Liver (tissue), 9 donors: ENCODE data around the gene LIPG. TPM values are rescaled to one million over a fixed set of nuclear protein-coding genes. Genes with fewer than 3 reads are reported as not detected.

Experiments
- DNase-seq: peaks from one replicate; pipeline ENCODE4 v3.0.0-alpha.2; 2017; ENCODE audit warnings: low spot score
- H3K27ac ChIP-seq, 2 donors: one replicate each; pipeline ENCODE4 v1.7.0; 2013; ENCODE audit warnings: inconsistent platforms in 2 of 2, low read length in 2 of 2, control low read depth in 1 of 2, low read depth in 1 of 2, mild to moderate bottlenecking in 1 of 2
- H3K27me3 ChIP-seq, 4 donors: one replicate each; pipeline versions ENCODE4 v1.6.1 to v1.7.0; 2013; ENCODE audit warnings: low read length in 3 of 4, inconsistent platforms in 1 of 4, mild to moderate bottlenecking in 1 of 4, moderate library complexity in 1 of 4; ENCODE audit not compliant: control insufficient read depth in 4 of 4, insufficient read depth in 4 of 4
- H3K36me3 ChIP-seq, 4 donors: one replicate each; pipeline versions ENCODE4 v1.6.1 to v1.7.0; 2013; ENCODE audit warnings: low read length in 3 of 4, mild to moderate bottlenecking in 3 of 4, low read depth in 1 of 4, moderate library complexity in 1 of 4; ENCODE audit not compliant: control insufficient read depth in 4 of 4, insufficient read depth in 3 of 4
- H3K4me1 ChIP-seq, 4 donors: one replicate each; pipeline versions ENCODE4 v1.6.1 to v1.7.0; 2013; ENCODE audit warnings: low read length in 3 of 4, mild to moderate bottlenecking in 3 of 4, moderate library complexity in 1 of 4; ENCODE audit not compliant: control insufficient read depth in 4 of 4, insufficient read depth in 4 of 4
- H3K4me3 ChIP-seq, 3 donors: one replicate each; pipeline versions ENCODE4 v1.6.1 to v1.7.0; 2013; ENCODE audit warnings: low read length in 3 of 3, control low read depth in 1 of 3, low read depth in 1 of 3, mild to moderate bottlenecking in 1 of 3
- H3K9ac ChIP-seq, 2 donors: one replicate each; pipeline ENCODE4 v1.7.0; 2013; ENCODE audit warnings: low read length in 2 of 2, mild to moderate bottlenecking in 2 of 2, moderate library complexity in 2 of 2, control low read depth in 1 of 2, low read depth in 1 of 2
- H3K9me3 ChIP-seq, 4 donors: one replicate each; pipeline versions ENCODE4 v1.6.1 to v1.7.0; 2013; ENCODE audit warnings: low read length in 3 of 4; ENCODE audit not compliant: control insufficient read depth in 4 of 4
- ATF3 ChIP-seq: IDR thresholded peaks from 2 replicates; pipeline ENCODE4 v1.6.1; 2016; ENCODE audit warnings: antibody characterized with exemption
- CTCF ChIP-seq: fragments of 150-350 bp; IDR thresholded peaks from 2 replicates; pipeline ENCODE4 v1.5.1; 2017; ENCODE audit warnings: improper control_type of control experiment, low read depth, low read length; ENCODE audit not compliant: missing input control
- EGR1 ChIP-seq, 2 donors: IDR thresholded peaks; 2 replicates each; pipeline ENCODE4 v1.6.1; 2016 to 2018; ENCODE audit warnings: antibody characterized with exemption in 2 of 2, low read depth in 2 of 2
- FOXA1 ChIP-seq: IDR thresholded peaks from 2 replicates; pipeline ENCODE4 v1.6.1; 2016; ENCODE audit warnings: antibody characterized with exemption
- FOXA2 ChIP-seq: IDR thresholded peaks from 2 replicates; pipeline ENCODE4 v1.6.1; 2016; ENCODE audit warnings: antibody characterized with exemption
- GABPA ChIP-seq, 2 donors: IDR thresholded peaks in 1 of 2; conservative IDR thresholded peaks in 1 of 2; 2 replicates each; pipeline ENCODE4 v1.6.1; 2016; ENCODE audit warnings: antibody characterized with exemption in 2 of 2, mild to moderate bottlenecking in 1 of 2, moderate library complexity in 1 of 2
- HNF4A ChIP-seq, 2 donors: conservative IDR thresholded peaks; 2 replicates each; pipeline ENCODE4 v1.6.1; 2016; ENCODE audit warnings: antibody characterized with exemption in 2 of 2, mild to moderate bottlenecking in 2 of 2
- HNF4G ChIP-seq: IDR thresholded peaks from 2 replicates; pipeline ENCODE4 v1.6.1; 2016; ENCODE audit warnings: antibody characterized with exemption
- JUND ChIP-seq, 2 donors: IDR thresholded peaks; 2 replicates each; pipeline ENCODE4 v1.6.1; 2016; ENCODE audit warnings: antibody characterized with exemption in 2 of 2
- MAX ChIP-seq: IDR thresholded peaks from 2 replicates; pipeline ENCODE4 v1.6.1; 2016; ENCODE audit warnings: antibody characterized with exemption
- NR2F2 ChIP-seq: IDR thresholded peaks from 2 replicates; pipeline ENCODE4 v1.6.1; 2016; ENCODE audit warnings: antibody characterized with exemption
- RAD21 ChIP-seq, 2 donors: IDR thresholded peaks; 2 replicates each; pipeline ENCODE4 v1.6.1; 2016; ENCODE audit warnings: antibody characterized with exemption in 2 of 2, mild to moderate bottlenecking in 2 of 2
- REST ChIP-seq: IDR thresholded peaks from 2 replicates; pipeline ENCODE4 v1.6.1; 2016; ENCODE audit warnings: antibody characterized with exemption, mild to moderate bottlenecking
- RXRA ChIP-seq, 2 donors: IDR thresholded peaks; 2 replicates each; pipeline ENCODE4 v1.6.1; 2017 to 2018; ENCODE audit warnings: antibody characterized with exemption in 2 of 2, mild to moderate bottlenecking in 1 of 2
- SP1 ChIP-seq: IDR thresholded peaks from 2 replicates; pipeline ENCODE4 v1.6.1; 2018; ENCODE audit warnings: antibody characterized with exemption, mild to moderate bottlenecking
- TAF1 ChIP-seq: conservative IDR thresholded peaks from 2 replicates; pipeline ENCODE4 v1.6.1; 2016; ENCODE audit warnings: antibody characterized with exemption, mild to moderate bottlenecking
- YY1 ChIP-seq: IDR thresholded peaks from 2 replicates; pipeline ENCODE4 v1.6.1; 2016; ENCODE audit warnings: antibody characterized with exemption, mild to moderate bottlenecking
- ZBTB33 ChIP-seq: IDR thresholded peaks from 2 replicates; pipeline ENCODE4 v1.6.1; 2016; ENCODE audit warnings: antibody characterized with exemption
- WGBS: extraction: QIAGEN DNeasy Blood & Tissue Kit; methylation state at CpG from one replicate; pipeline ENCODE4 v1.1.7; 2013; 5-methylcytosine and 5-hydroxymethylcytosine counted together
- polyA plus RNA-seq, 2 donors: library from polyadenylated mRNA; stranded (reverse) in 1 of 2; unstranded in 1 of 2; fragments of 200-250 nt in 1 of 2; fragments of >200 nt in 1 of 2; fragmentation: Nextera tagmentation in 1 of 2; extraction: Ambion mirVana in 1 of 2; gene quantifications; one replicate each; pipeline versions ENCODE4 v1.2.1 to v1.2.3, GENCODE V29; 2013 to 2015
- total RNA-seq, 2 donors: library from RNA; depleted of rRNA; stranded (reverse); fragments of >200 nt; gene quantifications; one replicate each; pipeline ENCODE4 v1.2.3, GENCODE V29; 2014
- donor health status: healthy.
- donor health status: healthy.
- donor health status: healthy.
- donor health status: healthy.
- donor health status: healthy.

LIPG gene
- total and polyA plus RNA-seq, 4 donors = 2.8 to 150 (median 39.7) TPM

DNA sequence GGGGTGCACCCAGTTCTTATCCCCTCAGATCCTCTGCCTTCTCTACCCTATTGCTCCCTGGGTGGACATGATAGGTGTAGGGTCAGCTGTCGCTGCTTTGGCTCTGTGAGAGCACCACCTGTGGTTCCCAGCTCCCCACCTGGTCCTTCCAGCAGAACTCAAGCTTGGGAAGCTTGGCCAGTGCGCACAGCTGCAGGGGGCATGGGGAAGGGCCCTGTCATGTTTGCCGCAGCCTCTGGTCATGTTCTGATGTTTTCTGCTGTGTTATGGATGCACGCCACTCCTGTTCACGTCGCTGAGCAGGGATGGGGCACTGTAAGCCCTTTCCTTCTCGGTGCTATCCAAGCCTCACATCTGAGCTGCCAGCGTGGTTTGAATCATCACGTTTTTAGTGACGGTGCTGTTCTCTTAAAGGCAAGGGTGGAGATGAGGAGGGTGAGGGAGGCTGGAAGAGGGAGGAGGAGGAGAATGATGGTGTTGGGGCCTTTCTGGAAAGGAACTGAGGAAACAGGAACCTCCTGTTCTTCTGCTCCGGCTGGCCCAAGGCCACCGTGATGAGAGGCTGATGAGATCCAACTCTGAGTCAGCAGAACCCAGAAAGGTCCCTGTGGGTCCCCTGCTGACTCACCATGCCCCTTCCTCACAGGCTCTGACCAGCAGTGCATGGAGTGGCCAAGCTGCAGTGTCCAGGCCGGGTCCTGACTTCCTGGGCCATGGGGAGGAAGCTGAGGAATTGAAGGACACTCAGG, 78.0 kb downstream of the LIPG start:
- DNase-seq = no peak
- no peak overlapping the region for H3K9ac ChIP-seq
- no peaks in the 10 kb centered on the region for H3K27me3 ChIP-seq
- TF ChIP-seq JUND (IDR thresholded peaks at IDR 0.05) (no peak), GABPA (IDR thresholded peaks at IDR 0.05 in 1 of 2, conservative IDR thresholded peaks at IDR 0.05 in 1 of 2) (no peak), MAX (no peak), ATF3 (no peak), RAD21 (IDR thresholded peaks at IDR 0.05) (no peak), EGR1 (IDR thresholded peaks at IDR 0.05; ENCODE audit: low read depth in 2 of 2) (no peak), HNF4A (conservative IDR thresholded peaks at IDR 0.05) (no peak), REST (no peak), ZBTB33 (no peak), NR2F2 (no peak), FOXA2 (no peak), SP1 (no peak), RXRA (IDR thresholded peaks at IDR 0.05) (no peak), FOXA1 (no peak), YY1 (no peak), HNF4G (no peak), TAF1 (no peak), CTCF (no peak)
- H3K4me3 ChIP-seq = no peak overlapping the region
- H3K27ac ChIP-seq = peak overlapping the region; percentile 57 to 88
- no peaks in the 10 kb centered on the region for H3K36me3 ChIP-seq
- H3K4me1 ChIP-seq = peaks cover 7 to 35% (median 27%) of the 10 kb centered on the region in 4 donors
- no peaks in the 10 kb centered on the region for H3K9me3 ChIP-seq
- 62% methylated on average over 13 of the region's 13 CpGs for WGBS
